ENCODE data around the gene SEMA6B. TPM values are rescaled to one million over a fixed set of nuclear protein-coding genes. Genes with fewer than 3 reads are reported as not detected.

SEMA6B gene
- total and polyA plus RNA-seq, 2 of the 8 experiments (the other 6 are each of a cell fraction or from before 2014, with no cell fraction given), result 31.3 to 54.4 TPM

DNA sequence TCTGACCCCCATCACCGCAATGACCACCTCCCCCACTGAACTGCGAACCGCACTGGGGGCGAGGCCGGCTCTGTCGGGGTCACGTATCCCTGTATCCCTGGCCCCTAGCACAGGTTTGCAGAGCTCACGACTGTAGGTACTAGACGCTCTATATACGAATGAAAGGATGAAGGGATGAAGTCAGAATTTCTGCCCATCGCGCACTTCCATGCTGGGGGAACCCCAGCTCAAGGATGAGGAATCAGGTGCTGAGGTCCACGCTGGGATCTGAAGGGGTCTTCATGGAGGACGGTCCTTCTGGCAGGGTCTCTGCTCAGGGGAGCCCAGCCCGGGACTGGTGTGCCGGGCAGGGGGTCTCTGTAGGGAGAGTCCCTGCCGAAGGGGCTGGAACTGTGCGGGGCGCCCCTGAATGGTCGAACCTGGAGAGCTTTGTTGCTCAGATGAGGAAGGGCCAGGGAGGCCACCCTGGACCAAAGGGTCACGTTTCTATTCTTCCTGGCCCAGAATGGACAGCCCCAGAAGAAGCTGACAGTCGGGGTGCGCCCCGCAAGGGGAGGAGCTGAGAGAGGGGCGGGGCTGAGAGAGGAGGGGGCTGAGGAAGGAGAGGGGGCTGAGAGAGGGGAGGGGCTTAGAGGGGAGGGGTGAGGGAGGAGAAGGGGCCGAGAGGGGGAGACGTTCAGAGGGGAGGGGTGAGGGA lies 37.9 kb upstream of the SEMA6B start:
- H2BK20ac ChIP-seq (ENCODE audit: low read length), result no peak overlapping the region
- H2AK5ac ChIP-seq (ENCODE audit: low read depth, low read length), result no peak overlapping the region
- no peaks in the 10 kb centered on the region for H3K36me3 ChIP-seq (ENCODE audit: control insufficient read depth in 2 of 4, insufficient read depth in 4 of 4, low read length in 3 of 4)
- H4K5ac ChIP-seq (ENCODE audit: insufficient read length, low read depth, low read length), result no peak overlapping the region
- H4K8ac ChIP-seq (ENCODE audit: extremely low read depth, insufficient read depth, low read length), result no peak overlapping the region
- 33% methylated on average over 20 of the region's 27 CpGs; no CpG with 5 or more reads in 1 of the 2 experiments for WGBS, 2 experiments (ENCODE audit: extremely low coverage in 1 of 2, insufficient coverage in 1 of 2, insufficient read length in 1 of 2, insufficient replicate concordance in 2 of 2, low coverage in 1 of 2, low lambda C conversion rate in 2 of 2, missing lambda C conversion rate in 1 of 2)
- peaks cover 3 to 12% (median 8%) of the 10 kb centered on the region in 4 experiments; a peak in 6 of 7 replicates for H3K27me3 ChIP-seq (replicated peaks in 1 of 4; ENCODE audit: control insufficient read depth in 3 of 4, extremely low read depth in 1 of 4, insufficient read depth in 3 of 4, low read length in 3 of 4)
- H3K14ac ChIP-seq (ENCODE audit: insufficient read length), result no peak overlapping the region
- H3K9ac ChIP-seq (replicated peaks in 1 of 4; ENCODE audit: extremely low read depth in 1 of 4, low read depth in 3 of 4, low read length in 3 of 4), result no peak overlapping the region
- peaks cover 0 to 9% (median 4%) of the 10 kb centered on the region in 4 experiments; a peak in 5 of 7 replicates for H3K4me1 ChIP-seq (replicated peaks in 1 of 4; ENCODE audit: control insufficient read depth in 3 of 4, insufficient read depth in 4 of 4, low read length in 3 of 4)
- H2BK12ac ChIP-seq (ENCODE audit: low read depth, low read length), result no peak overlapping the region
- TF ChIP-seq MAX (IDR thresholded peaks at IDR 0.05) (no peak), TCF12 (IDR thresholded peaks at IDR 0.05; ENCODE audit: low read depth, low read length) (no peak), RFX5 (IDR thresholded peaks at IDR 0.05; ENCODE audit: borderline replicate concordance, low read depth, low read length) (no peak), HDAC2 (IDR thresholded peaks at IDR 0.05; ENCODE audit: borderline replicate concordance in 1 of 2, low read depth in 2 of 2, low read length in 2 of 2) (no peak), RNF2 (IDR thresholded peaks at IDR 0.05; ENCODE audit: borderline replicate concordance, low read depth, low read length, missing control alignments, poor library complexity, severe bottlenecking) (no peak), GABPA (IDR thresholded peaks at IDR 0.05; ENCODE audit: borderline replicate concordance, insufficient read depth, low read length) (no peak), E2F6 (IDR thresholded peaks at IDR 0.05) (no peak), CREB1 (IDR thresholded peaks at IDR 0.05) (no peak), KDM1A (IDR thresholded peaks at IDR 0.05; ENCODE audit: borderline replicate concordance, low read length) (no peak), ZNF274 (IDR thresholded peaks at IDR 0.05; ENCODE audit: borderline replicate concordance, extremely low read depth, low read length) (no peak)
- H3K4me2 ChIP-seq (ENCODE audit: insufficient read depth in 1 of 2, low read depth in 2 of 2, low read length in 2 of 2), result peak overlapping the region; percentile 74 to 82
- H4K20me1 ChIP-seq (replicated peaks in 1 of 2; ENCODE audit: control insufficient read depth in 1 of 2, insufficient read depth in 2 of 2, low read length in 2 of 2), result peaks cover 0 to 5% of the 10 kb centered on the region in 2 experiments
- H3K79me1 ChIP-seq (ENCODE audit: low read depth, low read length), result no peaks in the 10 kb centered on the region
- H2BK15ac ChIP-seq (ENCODE audit: low read length), result no peak overlapping the region
- no peaks in the 10 kb centered on the region for H3K79me2 ChIP-seq (ENCODE audit: control insufficient read depth in 1 of 2, insufficient read depth in 2 of 2, low read length in 2 of 2)
- H3K23ac ChIP-seq (ENCODE audit: insufficient read length), result no peak overlapping the region
- H2BK120ac ChIP-seq (replicated peaks; ENCODE audit: low read depth, low read length), result no peak overlapping the region
- no peak overlapping the region for H3K4ac ChIP-seq (replicated peaks; ENCODE audit: insufficient read length, low read depth, low read length)
- DNase-seq (ENCODE audit: low read depth in 1 of 2, low spot score in 2 of 2), result peak in 1 of 2 experiments; percentile 87
- ChIA-PET POLR2A (ENCODE audit: partially characterized antibody) (interaction anchor here (0.9 to 2.9 kb wide), 6 partner anchors 10 to 62 kb away, joined by 3 to 15 read pairs (median 6); partner anchors contain the start of gene PLIN5), CTCF (ENCODE audit: partially characterized antibody) (interaction anchor here (0.7 to 7.1 kb wide), 18 partner anchors 8 to 878 kb away, joined by 3 to 34 read pairs (median 7); partner anchors contain the start of gene SEMA6B)
- H3K23me2 ChIP-seq (ENCODE audit: low read depth, low read length), result peaks cover 15% of the 10 kb centered on the region; the same call in 1 of the 2 replicates
- no peaks in the 10 kb centered on the region for H3K9me3 ChIP-seq (ENCODE audit: insufficient read depth in 2 of 2, low read depth in 1 of 2, low read length in 1 of 2)
- H3K27ac ChIP-seq (ENCODE audit: low read depth, low read length), result no peak overlapping the region
- no peak overlapping the region for H3K18ac ChIP-seq (ENCODE audit: extremely low read depth, low read length)
- no peak for FAIRE-seq
- no peak overlapping the region for H4K91ac ChIP-seq (replicated peaks; ENCODE audit: insufficient read length, low read length)
- H2BK5ac ChIP-seq (ENCODE audit: low read depth, low read length), result no peak overlapping the region
- H3K56ac ChIP-seq (replicated peaks; ENCODE audit: insufficient read length, low read depth, low read length), result no peak overlapping the region
- H2AFZ ChIP-seq (ENCODE audit: low read length), result 0 out of 2 replicates have a peak overlapping the region, but pooled peaks have one; percentile 57
- H3K4me3 ChIP-seq (ENCODE audit: extremely low read depth in 1 of 4, insufficient read depth in 2 of 4, low read depth in 3 of 4, low read length in 4 of 4), result peak overlapping the region; percentile 2 to 70 (median 35); a peak in 5 of 8 replicates

Measured in H1 (cell line).